ENCODE data around the gene PVALB.

The PVALB gene

DNA sequence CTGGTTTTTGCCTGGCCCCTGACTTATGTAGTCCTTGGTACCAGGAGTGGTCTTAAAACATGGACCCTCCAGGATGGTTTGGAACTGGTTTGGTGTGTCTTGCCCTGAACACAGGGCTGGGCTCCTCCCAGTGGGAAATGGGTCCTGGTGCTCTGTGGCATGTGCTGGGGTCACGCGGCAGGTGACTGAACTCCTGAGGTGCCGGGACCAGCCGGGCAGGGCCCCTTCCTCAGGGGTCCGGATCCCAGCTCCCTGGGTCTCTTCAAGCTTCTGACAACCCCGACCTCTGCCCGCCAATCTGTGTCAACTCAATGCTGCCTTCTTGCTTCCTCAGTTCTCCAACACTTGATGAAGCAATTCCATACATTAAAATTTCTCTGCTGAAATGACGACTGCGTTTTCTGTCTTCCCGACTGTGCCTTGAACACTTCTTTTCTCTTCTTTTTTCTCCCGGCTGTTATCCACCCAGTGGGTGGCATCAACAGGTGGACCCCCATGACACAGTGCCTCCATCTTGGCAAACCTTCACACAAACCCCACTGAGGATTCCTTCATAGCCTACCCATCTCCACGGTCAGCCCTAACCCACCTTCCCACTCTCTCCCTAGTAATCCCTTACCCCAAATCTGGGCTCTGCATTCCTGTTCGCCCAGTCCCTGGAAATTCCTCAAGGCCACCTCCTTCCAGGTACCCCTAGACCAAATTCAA, 45.3 kb downstream of the PVALB start:
- Histone ChIP-seq H3K27me3 (ENCODE audit: insufficient read depth, poor library complexity, severe bottlenecking) (no peaks in the 10 kb centered on the region), H3K4me3 (replicated peaks; ENCODE audit: insufficient read depth, low read length) (no peak overlapping the region), H3K27ac (replicated peaks) (no peak overlapping the region)
- DNase-seq (ENCODE audit: low read depth in 1 of 2, low spot score in 1 of 2) = no peak
- no peak for TF ChIP-seq SPI1 (IDR thresholded peaks at IDR 0.05; ENCODE audit: borderline replicate concordance, low read depth)
- TF ChIP-seq REST (IDR thresholded peaks at IDR 0.05; ENCODE audit: insufficient replicate concordance, low read depth) = no peak
- TF ChIP-seq GABPA (IDR thresholded peaks at IDR 0.05; ENCODE audit: low read depth) = no peak
- no peak for TF ChIP-seq POLR2AphosphoS5 (IDR thresholded peaks at IDR 0.05; ENCODE audit: low read depth)
- TF ChIP-seq, protein P1, sequence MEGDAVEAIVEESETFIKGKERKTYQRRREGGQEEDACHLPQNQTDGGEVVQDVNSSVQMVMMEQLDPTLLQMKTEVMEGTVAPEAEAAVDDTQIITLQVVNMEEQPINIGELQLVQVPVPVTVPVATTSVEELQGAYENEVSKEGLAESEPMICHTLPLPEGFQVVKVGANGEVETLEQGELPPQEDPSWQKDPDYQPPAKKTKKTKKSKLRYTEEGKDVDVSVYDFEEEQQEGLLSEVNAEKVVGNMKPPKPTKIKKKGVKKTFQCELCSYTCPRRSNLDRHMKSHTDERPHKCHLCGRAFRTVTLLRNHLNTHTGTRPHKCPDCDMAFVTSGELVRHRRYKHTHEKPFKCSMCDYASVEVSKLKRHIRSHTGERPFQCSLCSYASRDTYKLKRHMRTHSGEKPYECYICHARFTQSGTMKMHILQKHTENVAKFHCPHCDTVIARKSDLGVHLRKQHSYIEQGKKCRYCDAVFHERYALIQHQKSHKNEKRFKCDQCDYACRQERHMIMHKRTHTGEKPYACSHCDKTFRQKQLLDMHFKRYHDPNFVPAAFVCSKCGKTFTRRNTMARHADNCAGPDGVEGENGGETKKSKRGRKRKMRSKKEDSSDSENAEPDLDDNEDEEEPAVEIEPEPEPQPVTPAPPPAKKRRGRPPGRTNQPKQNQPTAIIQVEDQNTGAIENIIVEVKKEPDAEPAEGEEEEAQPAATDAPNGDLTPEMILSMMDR (IDR thresholded peaks at IDR 0.05; ENCODE audit: insufficient read depth, low read length) = no peak

GRCh38 chr22:36770513-36771231, 46.2 kb downstream of the PVALB start:
- Histone ChIP-seq H3K27me3 (ENCODE audit: insufficient read depth, poor library complexity, severe bottlenecking) (no peaks in the 10 kb centered on the region), H3K27ac (replicated peaks) (no peak overlapping the region), H3K4me3 (replicated peaks; ENCODE audit: insufficient read depth, low read length) (no peak overlapping the region)
- TF ChIP-seq REST (IDR thresholded peaks at IDR 0.05; ENCODE audit: insufficient replicate concordance, low read depth) (no peak), GABPA (IDR thresholded peaks at IDR 0.05; ENCODE audit: low read depth) (no peak), SPI1 (IDR thresholded peaks at IDR 0.05; ENCODE audit: borderline replicate concordance, low read depth) (no peak), POLR2AphosphoS5 (IDR thresholded peaks at IDR 0.05; ENCODE audit: low read depth) (no peak)
- TF ChIP-seq, protein P1 (IDR thresholded peaks at IDR 0.05; ENCODE audit: insufficient read depth, low read length) = no peak
- peak in 1 of 2 experiments; percentile 25 for DNase-seq (ENCODE audit: low read depth in 1 of 2, low spot score in 1 of 2)

GRCh38 chr22:36769541-36770512, 47.0 kb downstream of the PVALB start:
- Histone ChIP-seq H3K4me3 (replicated peaks; ENCODE audit: insufficient read depth, low read length) (no peak overlapping the region), H3K27ac (replicated peaks) (no peak overlapping the region), H3K27me3 (ENCODE audit: insufficient read depth, poor library complexity, severe bottlenecking) (no peaks in the 10 kb centered on the region)
- no peak for DNase-seq (ENCODE audit: low read depth in 1 of 2, low spot score in 1 of 2)
- no peak for TF ChIP-seq POLR2AphosphoS5 (IDR thresholded peaks at IDR 0.05; ENCODE audit: low read depth)
- TF ChIP-seq SPI1 (IDR thresholded peaks at IDR 0.05; ENCODE audit: borderline replicate concordance, low read depth) = no peak

All from HL-60 (cell line).